ENCODE measurements around the gene COL25A1.

Gene COL25A1

DNA sequence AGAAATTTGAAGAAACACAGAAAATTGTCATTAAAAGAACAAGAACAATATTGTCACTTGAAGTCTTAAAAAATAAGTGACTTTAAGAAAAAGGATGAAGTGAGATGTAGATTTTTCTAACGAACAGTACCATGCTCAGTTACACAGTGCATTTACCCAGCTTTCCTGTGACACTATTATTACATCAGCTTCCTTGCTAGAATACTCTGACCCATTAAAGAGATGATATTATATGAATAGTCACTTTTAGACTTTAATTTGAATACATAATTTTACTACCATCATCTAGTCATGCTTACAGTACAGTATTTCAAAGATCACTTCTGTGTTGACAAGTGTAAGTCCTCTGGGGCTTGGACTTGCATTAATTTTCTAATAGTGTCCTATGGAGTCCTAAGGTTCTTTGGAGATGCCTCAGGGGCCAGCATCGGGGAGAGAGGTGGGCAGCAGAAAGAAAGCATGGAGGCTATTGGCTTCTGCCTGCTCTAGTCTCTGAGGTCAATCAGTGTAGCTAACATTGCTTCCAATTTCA is 10.7 kb downstream of the COL25A1 start:
- DNase-seq: no peak

DNA sequence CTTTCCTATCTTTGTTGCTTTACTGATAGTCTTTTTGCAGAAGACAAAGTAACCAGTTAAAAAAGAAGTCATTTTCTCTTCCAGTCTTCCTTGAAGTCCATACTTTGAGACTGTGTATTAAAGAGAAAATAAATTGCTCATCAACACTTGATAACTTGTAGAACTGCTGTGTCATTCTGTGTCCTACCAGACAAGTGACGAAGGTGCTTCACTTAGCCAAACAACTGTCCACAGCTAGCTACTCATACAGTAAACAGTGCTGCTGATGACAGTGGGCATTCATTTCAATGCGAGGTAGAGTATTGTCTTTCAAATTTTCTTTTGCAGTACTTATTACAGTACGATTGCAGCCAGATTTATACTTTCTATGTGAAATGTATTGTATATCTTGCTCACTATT is 11.5 kb downstream of the COL25A1 start:
- DNase-seq: no peak

DNA sequence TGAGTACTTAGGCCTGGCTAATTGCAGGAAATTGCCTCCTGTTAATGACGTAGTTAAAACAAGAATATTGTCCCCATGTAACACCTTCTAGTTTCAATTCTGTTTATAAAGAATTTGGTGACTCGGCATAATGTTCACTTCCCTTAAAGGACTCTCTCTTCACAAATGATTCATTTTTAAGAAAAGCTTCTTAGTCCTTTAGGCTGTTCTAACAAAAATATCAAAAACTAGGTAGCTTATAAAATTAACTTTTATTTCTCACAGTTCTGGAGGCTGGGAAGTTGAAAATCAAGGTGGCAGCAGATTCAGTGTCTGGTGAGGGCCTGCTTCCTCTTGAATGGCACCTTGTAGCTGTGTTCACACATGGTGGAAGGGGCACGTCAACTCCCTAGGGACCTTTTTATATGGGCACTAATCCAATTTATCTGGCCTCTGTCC is 23.8 kb downstream of the COL25A1 start:
- DNase-seq: no peak

DNA sequence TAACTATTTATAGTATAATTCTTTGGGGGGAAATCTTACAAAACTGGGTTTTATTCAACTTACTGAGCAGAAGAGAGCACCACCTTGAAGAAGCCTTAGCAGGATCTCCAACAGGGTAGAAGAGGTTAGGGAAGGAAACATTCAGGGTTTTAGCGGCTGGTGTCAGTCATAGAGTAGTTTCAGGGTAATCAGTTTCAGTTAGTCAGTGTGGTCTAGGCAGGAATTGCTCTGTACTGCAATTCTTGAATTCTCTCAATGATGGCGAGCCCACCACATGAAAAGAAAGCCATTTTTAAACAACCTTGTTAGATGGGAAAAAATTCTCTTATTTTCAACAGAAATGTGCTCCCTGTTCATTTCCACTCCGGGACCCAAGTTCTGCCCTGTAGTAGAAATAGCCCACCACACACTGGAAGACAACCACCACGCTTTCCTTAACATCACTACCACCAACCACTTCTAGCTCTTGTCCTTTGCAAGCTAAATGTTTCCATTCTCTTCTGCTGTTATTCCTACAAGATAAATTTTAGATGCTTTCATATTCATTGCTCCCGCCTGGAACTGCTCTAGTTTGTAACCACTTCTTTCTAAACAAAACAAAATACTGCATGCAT is 25.9 kb downstream of the COL25A1 start:
- DNase-seq: no peak

DNA sequence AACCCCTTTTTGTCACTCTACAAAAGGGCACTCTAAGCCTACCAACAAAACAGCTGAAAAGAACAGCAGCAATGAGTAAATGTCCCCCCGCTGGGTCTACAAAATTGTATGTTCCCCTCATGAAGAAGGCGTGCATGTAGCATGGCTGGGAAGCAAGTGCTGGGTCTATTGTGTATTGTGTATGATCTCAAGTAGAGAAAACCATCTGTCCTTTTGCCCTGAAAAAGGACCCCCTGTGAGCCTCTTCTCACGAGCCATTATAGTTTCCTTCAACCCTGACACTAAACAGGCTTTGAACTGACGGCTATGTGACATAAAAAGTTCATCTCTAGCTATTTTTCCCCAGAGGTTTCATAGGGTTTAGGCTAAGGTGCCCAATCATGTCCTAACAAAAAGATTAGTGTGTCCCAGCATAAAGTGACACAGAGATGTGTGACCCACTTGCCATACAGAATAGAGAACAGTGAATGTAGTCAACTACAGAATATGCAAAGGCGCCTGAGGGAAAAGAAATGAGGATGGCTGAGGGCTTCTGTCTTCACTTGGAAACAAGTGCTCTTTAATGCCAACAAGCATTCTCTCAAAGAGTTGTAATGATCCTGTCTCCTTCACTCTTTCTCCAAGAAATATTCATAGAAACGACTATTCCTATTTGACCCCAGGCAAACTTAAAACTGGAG is 27.3 kb downstream of the COL25A1 start:
- DNase-seq: no peak

- DNase-seq: no peak
Measured at GRCh38 chr4:109266891-109267290, 35.6 kb downstream of the COL25A1 start.

DNA sequence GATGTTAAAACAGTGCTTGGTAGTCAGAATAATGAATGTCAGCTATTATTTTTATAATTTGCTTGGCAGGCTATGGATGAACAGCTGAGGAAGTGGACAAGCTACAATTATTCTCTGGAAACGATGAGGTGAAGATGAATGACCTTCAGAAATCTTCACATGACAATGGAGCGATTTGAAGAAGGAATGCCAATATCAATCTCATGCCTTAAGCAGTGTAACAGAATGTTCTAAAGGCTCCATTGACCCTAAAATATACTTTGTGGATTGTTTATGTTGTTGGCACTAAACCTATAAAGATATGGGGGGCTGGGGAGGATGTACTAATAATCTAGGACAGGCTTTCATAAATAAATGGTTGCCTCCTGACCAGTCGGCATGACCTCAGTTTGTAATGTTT is 36.2 kb downstream of the COL25A1 start:
- DNase-seq: no peak

- no peak for DNase-seq
Measured at GRCh38 chr4:109263721-109264120, 38.7 kb downstream of the COL25A1 start.

DNA sequence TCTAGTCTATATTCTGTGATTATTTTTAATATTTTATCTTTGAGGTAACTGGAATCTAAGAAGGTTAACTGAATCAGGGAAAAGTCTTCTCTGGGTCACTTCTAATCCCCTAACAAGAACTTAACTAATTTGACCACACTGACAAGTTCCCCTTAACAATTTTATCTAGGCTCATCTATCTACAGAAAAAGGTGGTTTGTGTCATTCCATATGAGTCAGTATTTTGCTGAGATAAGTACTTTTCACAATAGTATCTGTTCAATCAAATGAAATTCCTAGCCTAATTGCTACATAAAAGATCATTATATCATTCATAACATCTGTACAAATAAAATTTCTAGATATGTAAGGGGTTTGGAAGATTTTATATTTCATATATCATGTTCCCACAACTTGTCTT is 45.6 kb downstream of the COL25A1 start:
- no peak for DNase-seq

GRCh38 chr4:109254845-109255244 is 47.6 kb downstream of the COL25A1 start:
- DNase-seq: no peak

DNA sequence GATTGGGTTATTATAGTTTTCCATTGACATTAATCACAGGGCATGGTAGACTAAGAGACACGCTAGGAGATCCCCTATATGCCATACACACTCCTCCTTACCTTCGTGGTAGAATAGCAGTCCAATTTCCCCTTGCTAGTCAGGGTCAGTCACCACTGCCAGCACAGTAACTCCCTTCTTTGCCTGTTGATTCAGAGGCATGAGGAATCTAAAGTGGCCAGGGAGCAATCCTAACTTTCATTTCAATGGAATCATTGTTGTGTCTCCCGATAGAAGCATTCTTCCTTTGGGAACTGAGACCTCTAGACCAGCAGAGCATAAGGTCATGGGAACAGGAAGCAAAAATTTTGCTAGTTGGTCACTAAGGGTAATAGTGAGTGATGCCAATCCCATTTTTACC is 51.1 kb downstream of the COL25A1 start:
- no peak for DNase-seq

GRCh38 chr4:109248322-109248900 is 54.0 kb downstream of the COL25A1 start:
- no peak for DNase-seq

GRCh38 chr4:109243871-109244270 is 58.6 kb downstream of the COL25A1 start:
- DNase-seq: no peak

GRCh38 chr4:109238746-109239145 is 63.7 kb downstream of the COL25A1 start:
- DNase-seq: no peak

GRCh38 chr4:109235683-109236082 is 66.8 kb downstream of the COL25A1 start:
- no peak for DNase-seq

- DNase-seq: no peak
Measured at GRCh38 chr4:109234596-109234995, 67.9 kb downstream of the COL25A1 start.

GRCh38 chr4:109233570-109233969 is 68.9 kb downstream of the COL25A1 start:
- DNase-seq: no peak

DNA sequence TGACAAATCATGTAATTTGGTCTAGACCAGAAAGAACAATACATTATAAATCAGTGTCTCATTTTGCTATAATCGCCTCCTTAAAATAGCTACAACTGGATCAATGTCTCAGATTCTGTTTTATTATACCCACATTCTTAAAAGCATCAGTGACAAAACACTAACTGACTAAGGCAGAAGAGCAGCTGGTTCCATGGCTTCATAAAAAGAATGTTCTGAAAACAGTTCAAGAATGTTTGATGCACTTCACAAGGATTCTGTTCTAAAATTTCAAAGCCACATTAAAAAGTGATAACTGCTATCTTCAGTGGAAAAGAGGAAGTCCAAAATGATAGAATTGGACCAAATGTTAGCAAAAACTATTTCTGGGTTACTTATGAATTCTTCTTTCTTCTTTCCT is 69.8 kb downstream of the COL25A1 start:
- no peak for DNase-seq

- no peak for DNase-seq
Measured at GRCh38 chr4:109231331-109231730, 71.1 kb downstream of the COL25A1 start.

DNA sequence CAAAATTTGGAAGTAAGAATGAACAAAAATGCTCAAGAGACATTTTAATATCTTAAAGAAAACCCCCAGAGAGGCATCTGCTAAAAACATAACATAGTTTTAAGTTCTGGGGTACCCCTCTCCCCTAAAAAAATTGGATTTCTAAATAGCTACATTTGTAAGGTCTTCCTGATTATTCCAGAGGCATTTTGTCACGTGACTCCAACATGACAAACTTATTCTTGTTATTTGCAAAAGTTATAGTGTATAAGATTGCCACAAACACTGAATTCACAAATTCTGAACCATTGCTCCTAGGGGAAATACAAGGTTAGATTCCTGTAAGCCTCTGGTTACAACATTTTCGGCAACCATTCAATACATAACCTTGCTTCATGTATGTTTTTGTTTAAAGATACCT is 73.4 kb downstream of the COL25A1 start:
- DNase-seq: no peak

DNA sequence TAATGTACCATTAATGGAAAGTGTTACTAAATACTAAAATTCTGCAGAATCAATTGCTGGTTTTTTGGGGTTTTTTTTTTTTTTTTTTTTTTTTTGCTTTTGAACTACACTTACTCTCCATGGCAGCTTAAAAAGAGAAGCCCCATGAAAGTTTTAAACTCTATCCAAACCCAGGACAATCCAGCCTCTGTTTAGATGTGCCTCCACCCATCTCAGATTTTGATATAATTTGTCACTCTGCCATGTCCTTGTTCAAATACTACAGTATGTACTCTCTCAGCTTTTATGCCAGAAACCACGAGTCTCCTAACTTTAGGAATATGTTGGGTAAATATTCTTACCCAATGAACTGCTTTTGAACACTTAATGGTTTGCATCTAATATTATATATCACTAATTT is 84.2 kb downstream of the COL25A1 start:
- no peak for DNase-seq

- no peak for DNase-seq
Measured at GRCh38 chr4:109216085-109216696, 86.3 kb downstream of the COL25A1 start.

DNA sequence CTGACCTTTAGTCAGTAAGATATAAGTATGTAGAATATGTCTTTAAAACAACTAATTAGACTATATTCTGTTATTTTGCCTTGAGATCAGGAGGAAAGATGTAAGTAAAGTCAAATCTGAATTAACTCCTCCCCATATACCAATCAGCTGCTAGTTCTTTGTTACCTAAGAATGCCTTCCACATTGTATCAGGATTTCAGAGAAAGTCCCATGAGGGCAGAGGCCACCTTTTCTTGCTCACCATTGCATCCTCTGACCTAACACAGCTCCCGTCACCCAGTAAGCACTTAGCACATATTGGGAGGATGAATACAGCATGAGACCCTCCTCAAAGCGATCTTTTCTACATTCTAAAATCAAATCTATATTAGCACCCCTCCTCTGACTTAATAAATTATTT is 87.0 kb downstream of the COL25A1 start:
- DNase-seq: no peak

Data from CD4-positive, alpha-beta T cell treated with Interleukin-6 for 4 hours (primary cell).